ENCODE results near the gene COA1. TPM values are rescaled to one million over a fixed set of nuclear protein-coding genes. Genes with fewer than 3 reads are reported as not detected.

Gene COA1
- total and polyA plus RNA-seq, 2 donors (not counting 3 experiments of a cell fraction or from before 2014, with no cell fraction given), result 38.1 to 55.1 TPM

DNA sequence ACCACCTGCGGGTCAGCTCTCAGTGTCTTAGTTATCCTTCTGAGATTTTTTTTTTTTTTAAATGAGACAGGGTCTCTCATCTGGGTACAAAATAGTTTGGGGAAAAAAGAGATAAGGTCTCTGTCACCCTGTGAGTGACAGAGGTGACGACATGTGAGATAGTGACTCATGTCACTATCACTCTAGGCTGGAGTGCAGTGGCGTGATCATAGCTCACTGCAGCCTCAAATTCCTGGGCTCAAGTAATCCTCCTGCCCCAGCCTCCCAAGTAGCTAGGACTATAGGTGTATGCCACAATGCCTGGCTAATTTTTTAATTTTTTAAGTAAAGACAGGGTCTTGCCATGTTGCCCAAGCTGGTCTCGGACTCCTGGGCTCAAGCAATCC is 39.6 kb upstream of the COA1 start:
- no peaks in the 10 kb centered on the region for H3K79me2 ChIP-seq (ENCODE audit: control insufficient read depth, insufficient read depth, low read length)
- peaks cover 0 to 2% of the 10 kb centered on the region in 2 experiments for H3K36me3 ChIP-seq (ENCODE audit: control insufficient read depth in 2 of 2, extremely low read depth in 1 of 2, insufficient read depth in 2 of 2, low read length in 2 of 2)
- no peaks in the 10 kb centered on the region for H3K27me3 ChIP-seq (ENCODE audit: control insufficient read depth in 2 of 2, insufficient read depth in 2 of 2, low read length in 2 of 2)
- BruUV-seq (replicated peaks), result no TSS peak
- H3K4me1 ChIP-seq (ENCODE audit: control insufficient read depth, extremely low read depth, insufficient read depth, low read length), result no peaks in the 10 kb centered on the region
- H3K27ac ChIP-seq (ENCODE audit: insufficient read depth, low read depth, low read length), result no peak overlapping the region
- CTCF ChIA-PET, result no interaction called here
- H3K9me3 ChIP-seq (replicated peaks; ENCODE audit: control insufficient read depth, insufficient read depth, low read length), result no peaks in the 10 kb centered on the region
- H3K4me2 ChIP-seq (ENCODE audit: insufficient read depth, low read length), result no peak overlapping the region
- FAIRE-seq (no peak), DNase-seq (ENCODE audit: low read depth, low spot score) (no peak)
- H2AFZ ChIP-seq (ENCODE audit: low read depth, low read length), result no peak overlapping the region
- no peak for TF ChIP-seq FOS (IDR thresholded peaks at IDR 0.05; ENCODE audit: borderline replicate concordance, insufficient read depth, low read length)
- H3K4me3 ChIP-seq (replicated peaks in 1 of 3; ENCODE audit: insufficient read depth in 1 of 3, low read depth in 1 of 3, low read length in 3 of 3), result no peak overlapping the region
- H4K20me1 ChIP-seq (replicated peaks; ENCODE audit: control insufficient read depth, extremely low read depth, insufficient read depth, low read length), result no peaks in the 10 kb centered on the region
- H3K9ac ChIP-seq (replicated peaks; ENCODE audit: extremely low read depth, insufficient read depth, low read length), result no peak overlapping the region
- H3K9me1 ChIP-seq (replicated peaks; ENCODE audit: control insufficient read depth, extremely low read depth, insufficient read depth, low read length), result no peaks in the 10 kb centered on the region
- intact Hi-C loops (cut with micrococcal nuclease), result no loop called here
- dilution Hi-C loops (cut with MboI; ENCODE audit: extremely low pct_ligation_motif_present, low sequenced_read_pairs), result no loop called here
- POLR2A ChIA-PET, result no interaction called here

DNA sequence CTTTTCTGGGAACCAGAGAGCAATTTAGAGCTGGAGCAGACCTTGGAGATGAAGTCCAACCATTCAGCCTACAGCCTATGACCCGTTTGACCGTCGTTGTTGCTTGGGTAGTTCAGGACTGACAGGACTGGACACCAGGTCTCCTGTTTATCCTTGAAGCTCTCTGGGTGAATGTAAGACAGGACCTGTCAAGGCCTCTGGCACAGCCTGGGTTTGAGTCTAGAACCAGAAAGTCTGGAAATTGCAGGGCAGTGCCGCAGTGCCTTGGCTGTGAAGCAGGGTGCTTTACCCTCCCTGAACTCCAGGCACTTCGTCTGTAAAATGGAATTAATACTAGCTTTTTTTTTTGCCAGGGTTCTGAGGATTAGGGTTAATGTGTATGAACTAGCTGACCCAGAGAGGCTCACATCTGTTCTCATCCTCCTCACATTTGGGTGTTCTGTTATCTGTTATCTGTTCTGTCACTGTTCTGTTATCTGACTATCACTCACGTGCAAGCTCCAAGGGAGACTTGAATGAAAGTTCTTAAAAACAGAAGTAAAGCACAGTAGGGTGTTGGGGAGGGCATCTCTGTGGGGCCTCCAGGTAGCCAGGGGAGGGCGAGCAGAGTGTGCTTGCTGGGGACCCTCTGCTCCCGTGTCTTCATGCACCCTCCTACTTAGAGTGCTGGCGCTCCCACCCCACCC is 39.0 kb upstream of the COA1 start:
- TF ChIP-seq POLR2A (IDR thresholded peaks at IDR 0.05; ENCODE audit: low read depth, low read length), result no peak
- no peak for TF ChIP-seq EZH2 (IDR thresholded peaks at IDR 0.05; ENCODE audit: borderline replicate concordance, low read depth, low read length, severe bottlenecking)
- TF ChIP-seq, protein P1, sequence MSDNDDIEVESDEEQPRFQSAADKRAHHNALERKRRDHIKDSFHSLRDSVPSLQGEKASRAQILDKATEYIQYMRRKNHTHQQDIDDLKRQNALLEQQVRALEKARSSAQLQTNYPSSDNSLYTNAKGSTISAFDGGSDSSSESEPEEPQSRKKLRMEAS (IDR thresholded peaks at IDR 0.05; ENCODE audit: insufficient read depth, insufficient read length), result no peak
- no peak for TF ChIP-seq GATA2 (IDR thresholded peaks at IDR 0.05; ENCODE audit: insufficient read depth, insufficient read length, low read depth, low read length)
- no peak for TF ChIP-seq MYC (IDR thresholded peaks at IDR 0.05; ENCODE audit: low read depth, low read length)
- TF ChIP-seq FOS (IDR thresholded peaks at IDR 0.05; ENCODE audit: borderline replicate concordance, insufficient read depth, low read length), result no peak
- no peak for TF ChIP-seq POLR2AphosphoS5 (IDR thresholded peaks at IDR 0.05; ENCODE audit: insufficient read depth, low read depth, low read length)
- TF ChIP-seq JUN (IDR thresholded peaks at IDR 0.05; ENCODE audit: borderline replicate concordance, insufficient read depth, insufficient read length, low read depth), result no peak
- TF ChIP-seq, protein P2, sequence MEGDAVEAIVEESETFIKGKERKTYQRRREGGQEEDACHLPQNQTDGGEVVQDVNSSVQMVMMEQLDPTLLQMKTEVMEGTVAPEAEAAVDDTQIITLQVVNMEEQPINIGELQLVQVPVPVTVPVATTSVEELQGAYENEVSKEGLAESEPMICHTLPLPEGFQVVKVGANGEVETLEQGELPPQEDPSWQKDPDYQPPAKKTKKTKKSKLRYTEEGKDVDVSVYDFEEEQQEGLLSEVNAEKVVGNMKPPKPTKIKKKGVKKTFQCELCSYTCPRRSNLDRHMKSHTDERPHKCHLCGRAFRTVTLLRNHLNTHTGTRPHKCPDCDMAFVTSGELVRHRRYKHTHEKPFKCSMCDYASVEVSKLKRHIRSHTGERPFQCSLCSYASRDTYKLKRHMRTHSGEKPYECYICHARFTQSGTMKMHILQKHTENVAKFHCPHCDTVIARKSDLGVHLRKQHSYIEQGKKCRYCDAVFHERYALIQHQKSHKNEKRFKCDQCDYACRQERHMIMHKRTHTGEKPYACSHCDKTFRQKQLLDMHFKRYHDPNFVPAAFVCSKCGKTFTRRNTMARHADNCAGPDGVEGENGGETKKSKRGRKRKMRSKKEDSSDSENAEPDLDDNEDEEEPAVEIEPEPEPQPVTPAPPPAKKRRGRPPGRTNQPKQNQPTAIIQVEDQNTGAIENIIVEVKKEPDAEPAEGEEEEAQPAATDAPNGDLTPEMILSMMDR (IDR thresholded peaks at IDR 0.05; ENCODE audit: extremely low read depth in 1 of 2, insufficient read depth in 1 of 2, low read depth in 1 of 2, low read length in 2 of 2), result no peak
- CTCF ChIA-PET, result interaction anchor here (0.9 kb wide), 1 partner anchor 25 kb away, joined by 3 read pairs; no protein-coding TSS in a partner anchor
- Histone ChIP-seq H3K36me3 (ENCODE audit: control insufficient read depth in 2 of 2, extremely low read depth in 1 of 2, insufficient read depth in 2 of 2, low read length in 2 of 2) (peaks cover 0 to 2% of the 10 kb centered on the region in 2 experiments), H3K79me2 (ENCODE audit: control insufficient read depth, insufficient read depth, low read length) (no peaks in the 10 kb centered on the region), H3K9me1 (replicated peaks; ENCODE audit: control insufficient read depth, extremely low read depth, insufficient read depth, low read length) (no peaks in the 10 kb centered on the region), H3K4me3 (replicated peaks in 1 of 3; ENCODE audit: insufficient read depth in 1 of 3, low read depth in 1 of 3, low read length in 3 of 3) (no peak overlapping the region), H3K27me3 (ENCODE audit: control insufficient read depth in 2 of 2, insufficient read depth in 2 of 2, low read length in 2 of 2) (no peaks in the 10 kb centered on the region), H3K27ac (ENCODE audit: insufficient read depth, low read depth, low read length) (no peak overlapping the region), H3K4me1 (ENCODE audit: control insufficient read depth, extremely low read depth, insufficient read depth, low read length) (no peaks in the 10 kb centered on the region), H2AFZ (ENCODE audit: low read depth, low read length) (no peak overlapping the region), H3K4me2 (ENCODE audit: insufficient read depth, low read length) (no peak overlapping the region), H3K9me3 (replicated peaks; ENCODE audit: control insufficient read depth, insufficient read depth, low read length) (no peaks in the 10 kb centered on the region), H3K9ac (replicated peaks; ENCODE audit: extremely low read depth, insufficient read depth, low read length) (no peak overlapping the region), H4K20me1 (replicated peaks; ENCODE audit: control insufficient read depth, extremely low read depth, insufficient read depth, low read length) (no peaks in the 10 kb centered on the region)
- dilution Hi-C loops (cut with MboI; ENCODE audit: extremely low pct_ligation_motif_present, low sequenced_read_pairs), result no loop called here
- POLR2A ChIA-PET, result no interaction called here
- DNase-seq (ENCODE audit: low read depth, low spot score) (no peak), FAIRE-seq (no peak)
- no TSS peak for BruUV-seq (replicated peaks)
- intact Hi-C loops (cut with micrococcal nuclease), result no loop called here
